GM21381 (cell line): ENCODE data around the gene RBM33.

Source experiments
- ATAC-seq: cut with Tn5 transposase; IDR thresholded peaks from one replicate; pipeline ENCODE4 v1.9.1; 2021; ENCODE audit warnings: mild to moderate bottlenecking, moderate library complexity; ENCODE audit not compliant: unreplicated experiment

Gene RBM33

DNA sequence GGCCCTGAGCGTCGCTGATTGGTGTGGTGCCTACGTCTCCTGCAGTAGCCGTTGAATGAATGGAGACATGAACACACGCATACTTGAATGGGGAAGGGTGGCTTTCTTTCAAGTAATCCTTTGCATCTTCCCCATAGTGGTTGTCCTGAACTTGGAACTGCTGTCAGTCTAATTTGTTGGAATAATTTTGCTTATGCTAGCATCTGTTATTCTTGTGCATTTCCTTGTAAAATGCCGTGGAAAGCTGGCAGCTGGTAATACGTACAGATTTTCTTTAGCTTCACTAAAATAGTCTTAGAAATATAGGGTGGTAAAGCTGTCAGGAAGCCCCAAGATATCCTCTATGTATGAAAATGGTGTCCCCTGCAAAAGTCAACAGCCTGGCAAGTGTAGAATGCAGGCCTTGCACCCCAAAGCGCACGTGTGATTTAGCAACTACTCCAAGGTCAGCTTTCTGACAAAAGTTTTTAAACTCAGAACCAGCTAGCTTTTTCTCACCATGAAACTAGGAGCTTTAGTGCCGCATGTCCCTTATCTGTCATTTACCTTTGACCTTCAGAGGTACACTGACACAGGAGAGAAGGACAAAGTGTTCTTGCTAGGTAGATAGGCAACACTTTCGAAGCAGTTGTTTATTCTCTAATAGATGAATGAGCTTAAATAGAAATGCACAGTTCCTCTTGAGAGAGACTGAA is 70.8 kb downstream of the RBM33 start:
- ATAC-seq: no peak

- ATAC-seq: no peak
Observed at GRCh38 chr7:155717010-155717744, 72.7 kb downstream of the RBM33 start.

- ATAC-seq: no peak
Observed at GRCh38 chr7:155721056-155721455, 76.6 kb downstream of the RBM33 start.

- peak; percentile 36 for ATAC-seq
Observed at GRCh38 chr7:155722118-155722517, 77.7 kb downstream of the RBM33 start.

DNA sequence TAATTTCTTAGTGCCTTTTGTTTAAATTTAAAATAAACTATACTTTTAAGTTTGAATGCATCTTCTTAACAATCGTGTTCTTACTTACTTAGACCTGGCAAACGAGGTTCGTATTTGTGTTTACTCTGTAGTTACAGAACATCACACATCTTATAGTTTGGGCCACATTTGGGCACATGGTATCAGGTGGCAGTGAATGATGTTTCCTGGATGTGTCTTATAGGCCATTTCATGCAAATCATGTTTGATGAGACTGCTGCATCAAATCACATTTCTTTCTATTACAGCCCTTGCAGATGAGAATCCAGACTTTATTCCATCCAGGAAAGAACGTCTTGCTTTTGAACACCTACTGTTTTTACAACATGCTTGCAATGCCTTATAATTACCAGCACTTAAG is 78.5 kb downstream of the RBM33 start:
- no peak for ATAC-seq

GRCh38 chr7:155724327-155725005 is 80.0 kb downstream of the RBM33 start:
- peak; percentile 72 for ATAC-seq

DNA sequence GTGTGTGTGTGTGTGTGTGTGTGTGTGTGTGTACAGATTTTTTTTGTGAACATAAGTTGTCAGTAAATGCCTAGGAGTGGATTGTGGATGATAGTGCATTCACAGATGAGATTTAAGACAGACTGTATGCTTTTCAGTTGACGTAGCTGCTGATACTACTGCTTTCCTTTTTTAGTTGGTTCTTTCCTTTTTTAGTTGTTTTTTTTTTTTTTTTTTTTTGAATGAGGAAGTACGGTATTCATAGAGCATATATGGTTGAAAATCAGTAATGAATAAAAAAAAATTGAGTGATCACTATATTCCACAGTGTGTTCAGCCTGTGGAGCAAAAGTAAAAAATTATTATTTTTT is 80.5 kb downstream of the RBM33 start:
- no peak for ATAC-seq

DNA sequence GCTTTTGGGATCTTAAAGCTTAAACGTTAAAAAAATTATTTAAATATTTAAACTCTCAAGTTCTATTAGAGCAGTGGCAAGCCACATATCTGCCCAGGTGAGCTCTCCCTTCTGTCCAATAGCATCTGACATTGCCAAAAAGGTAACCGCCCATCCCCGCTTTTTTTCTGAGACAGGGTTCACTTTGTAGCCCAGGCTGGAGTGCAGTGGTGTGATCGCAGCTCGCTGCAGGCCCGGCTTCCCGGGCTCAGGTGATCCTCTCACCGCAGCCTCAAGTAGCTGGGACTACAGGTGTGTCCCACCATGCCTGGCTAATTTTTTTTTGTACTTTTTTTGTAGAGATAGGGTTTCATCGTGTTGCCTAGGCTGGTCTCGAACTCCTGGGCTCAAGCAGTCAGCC is 83.2 kb downstream of the RBM33 start:
- ATAC-seq: no peak

DNA sequence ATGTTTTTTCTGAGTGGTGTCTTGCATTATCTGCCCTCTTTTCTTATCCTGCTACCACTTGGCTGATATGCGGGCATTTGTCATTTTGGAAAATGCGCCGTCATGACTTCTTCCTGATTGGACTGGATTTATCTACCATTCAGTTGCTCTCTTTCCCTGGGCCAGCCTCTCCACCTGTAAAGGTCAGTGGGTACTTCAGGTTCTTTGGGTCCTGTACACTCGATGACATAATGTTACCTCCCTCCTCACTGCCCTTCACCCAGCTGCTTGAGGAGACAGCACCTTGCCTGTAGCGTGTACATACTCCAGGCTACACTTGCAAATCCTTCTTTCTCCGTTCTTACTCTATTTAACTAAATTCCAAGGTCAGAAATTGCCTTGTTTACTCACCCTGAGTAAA is 83.7 kb downstream of the RBM33 start:
- no peak for ATAC-seq

DNA sequence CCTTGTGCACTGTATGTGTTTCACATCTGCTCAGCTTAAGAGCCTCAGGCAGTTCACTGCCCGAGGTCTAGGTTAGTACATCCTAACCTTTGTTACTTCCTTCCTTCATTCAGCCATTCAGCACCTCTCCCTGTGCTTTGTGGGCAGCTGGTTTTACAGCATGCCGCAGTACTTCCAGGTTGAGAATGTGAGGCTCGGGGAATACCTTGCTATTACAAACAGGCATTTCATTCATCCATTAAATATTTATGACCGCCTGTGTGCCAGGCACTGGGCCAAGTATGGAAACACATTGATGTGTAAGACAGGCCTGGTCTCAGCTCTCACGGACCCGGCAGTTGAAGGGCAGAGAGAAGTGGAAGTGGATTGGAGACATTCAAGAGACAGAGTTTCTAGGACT is 85.4 kb downstream of the RBM33 start:
- ATAC-seq: no peak

DNA sequence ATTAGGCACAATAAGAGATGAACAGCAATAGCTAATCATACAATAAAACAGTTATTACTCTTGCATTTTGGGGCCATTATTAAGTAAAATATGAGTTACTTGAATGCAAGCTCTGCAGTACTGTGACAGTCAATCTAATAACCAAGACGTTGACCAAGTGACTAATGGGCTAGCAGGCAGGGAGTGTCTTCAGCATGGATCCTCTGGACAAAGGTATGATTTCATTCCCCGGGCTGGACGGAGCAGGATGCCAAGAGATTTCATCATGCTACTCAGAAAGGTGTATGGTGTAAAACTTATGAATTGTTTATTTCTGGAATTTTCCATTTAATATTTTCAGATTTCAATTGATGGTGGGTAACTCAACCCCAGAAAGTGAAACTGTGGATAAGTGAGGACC is 86.9 kb downstream of the RBM33 start:
- no peak for ATAC-seq

- ATAC-seq: no peak
Observed at GRCh38 chr7:155731871-155732270, 87.4 kb downstream of the RBM33 start.

GRCh38 chr7:155732286-155732685 is 87.8 kb downstream of the RBM33 start:
- ATAC-seq: peak; percentile 50

DNA sequence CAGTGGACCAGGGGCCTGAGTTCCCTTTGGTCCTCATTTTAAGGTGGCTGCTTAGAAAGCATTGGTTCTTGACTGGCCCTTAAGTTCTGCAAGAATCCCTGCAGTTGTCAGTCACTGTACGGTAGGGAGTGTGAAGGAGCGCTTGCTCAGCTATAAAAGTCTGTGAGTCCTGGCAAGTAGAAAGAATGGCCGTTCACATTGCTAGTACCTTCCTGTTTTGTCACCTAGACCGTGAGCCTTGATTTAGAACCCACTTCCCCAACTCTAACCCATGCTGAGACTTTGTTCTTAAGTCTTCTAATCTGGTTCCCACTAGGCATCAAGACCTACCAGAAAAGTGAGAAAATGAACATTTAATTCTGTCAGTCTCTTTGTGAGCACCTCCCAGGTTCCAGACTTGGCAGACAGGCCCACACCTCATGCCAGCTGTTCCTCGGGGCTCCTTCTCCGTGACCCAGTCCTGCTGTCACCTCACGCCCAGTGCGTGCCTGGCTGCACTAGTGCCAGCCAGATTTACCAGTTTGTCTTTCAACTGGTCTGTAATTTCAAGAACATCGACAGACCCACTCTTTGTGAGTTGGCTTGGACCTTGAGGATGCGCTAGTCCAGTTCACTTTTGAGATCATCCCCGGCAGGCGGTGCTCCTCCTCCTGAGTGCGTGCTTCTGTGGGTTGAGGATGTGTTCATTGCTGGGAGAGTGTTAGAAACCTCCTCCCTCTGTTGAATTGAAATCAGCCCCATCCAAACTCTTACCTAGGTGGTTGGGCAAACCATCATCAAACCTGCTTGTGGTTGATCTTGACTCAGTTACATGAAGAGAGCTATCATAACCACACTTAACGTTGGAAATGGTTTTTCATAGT is 89.4 kb downstream of the RBM33 start:
- no peak for ATAC-seq

- no peak for ATAC-seq
Observed at GRCh38 chr7:155734445-155734809, 90.0 kb downstream of the RBM33 start.

GRCh38 chr7:155735442-155736115 is 91.1 kb downstream of the RBM33 start:
- ATAC-seq: no peak

DNA sequence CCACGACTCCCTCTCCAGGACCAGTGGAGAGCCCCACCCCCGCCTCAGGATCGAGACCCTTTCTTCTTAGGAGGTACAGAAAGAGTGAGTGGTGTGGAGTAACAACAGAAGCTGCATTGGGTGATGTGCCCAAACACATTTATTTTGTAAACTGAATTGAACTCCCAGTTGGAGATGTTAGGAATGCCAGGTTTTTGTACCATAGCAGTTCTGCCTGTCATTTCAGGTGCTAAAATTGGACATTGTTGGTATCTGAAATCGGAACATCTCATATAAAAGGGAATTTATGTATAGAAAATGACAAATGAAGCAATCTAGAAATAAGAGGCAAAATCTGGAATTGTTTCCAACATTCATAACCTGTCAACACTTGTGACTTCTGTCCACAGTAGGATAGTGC is 93.1 kb downstream of the RBM33 start:
- no peak for ATAC-seq

DNA sequence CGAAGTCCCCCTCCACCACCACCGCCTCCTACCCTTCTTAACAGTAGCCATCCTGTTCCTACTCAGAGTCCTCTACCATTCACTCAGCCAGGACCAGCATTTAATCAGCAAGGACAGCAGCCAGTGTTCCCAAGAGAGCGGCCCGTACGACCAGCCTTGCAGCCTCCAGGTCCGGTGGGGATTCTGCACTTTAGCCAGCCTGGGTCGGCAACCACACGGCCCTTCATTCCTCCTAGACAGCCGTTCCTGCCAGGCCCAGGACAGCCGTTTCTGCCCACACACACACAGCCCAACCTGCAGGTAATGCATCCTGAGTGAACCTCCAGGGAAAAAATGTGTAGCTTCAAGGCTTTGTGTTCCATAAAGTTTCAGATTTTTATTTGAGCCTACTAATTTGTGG is 93.6 kb downstream of the RBM33 start:
- ATAC-seq: no peak

GRCh38 chr7:155738652-155739537 is 94.4 kb downstream of the RBM33 start:
- peak; percentile 58 for ATAC-seq
